HG03520 (cell line): ENCODE measurements around the gene GABARAP.
A peak's percentile ranks its signal among the peaks of the same experiment; 100 is the strongest.

Source experiments
- ATAC-seq: cut with Tn5 transposase; IDR thresholded peaks from one replicate; pipeline ENCODE4 v1.9.1; 2021; ENCODE audit warnings: mild to moderate bottlenecking, moderate library complexity; ENCODE audit not compliant: unreplicated experiment

GABARAP gene

GRCh38 chr17:7241090-7241733 is 1.0 kb downstream of the GABARAP start:
- ATAC-seq: no peak

- no peak for ATAC-seq
These were observed 1.9 kb downstream of the GABARAP start for GRCh38 chr17:7240375-7240774.

- peak; percentile 39 for ATAC-seq
These were observed 2.9 kb downstream of the GABARAP start, which contains the start of gene PHF23 for GRCh38 chr17:7239091-7240027. PHF23 (minus strand) TSS chr17:7239457; CDS start chr17:7239279, 178 bp downstream.

DNA sequence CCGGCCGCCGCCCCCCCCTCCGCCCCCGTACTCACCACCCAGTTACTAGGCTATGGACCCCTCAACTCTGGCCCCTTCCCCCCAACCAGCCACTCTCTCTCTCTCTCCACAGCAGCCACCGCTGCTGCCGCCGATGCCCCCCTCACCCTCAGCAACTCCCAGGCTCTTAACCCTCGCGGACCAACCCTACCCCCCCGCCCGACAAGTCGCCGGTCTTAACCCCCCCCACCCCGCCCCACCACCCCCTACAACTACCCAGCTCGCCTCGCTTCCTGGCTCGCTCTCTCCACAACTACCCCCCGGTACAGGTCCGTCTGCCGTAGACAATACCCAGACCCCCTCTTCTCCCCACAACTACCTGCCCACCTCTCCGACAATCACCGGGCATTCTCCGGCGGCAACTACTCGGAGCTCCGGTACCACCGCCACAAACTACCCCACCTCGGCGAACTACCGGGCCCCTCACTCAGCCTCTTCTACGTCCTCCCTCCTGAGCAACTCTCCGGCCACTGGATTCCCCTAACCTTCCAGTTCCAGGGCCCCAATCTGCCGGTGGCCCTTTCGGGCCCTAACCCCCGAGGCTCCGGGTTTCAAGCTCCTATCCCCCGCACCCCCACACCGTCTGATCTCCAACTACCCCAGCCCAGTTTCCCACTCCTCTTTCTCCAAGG is 3.7 kb downstream of the GABARAP start:
- ATAC-seq: no peak

DNA sequence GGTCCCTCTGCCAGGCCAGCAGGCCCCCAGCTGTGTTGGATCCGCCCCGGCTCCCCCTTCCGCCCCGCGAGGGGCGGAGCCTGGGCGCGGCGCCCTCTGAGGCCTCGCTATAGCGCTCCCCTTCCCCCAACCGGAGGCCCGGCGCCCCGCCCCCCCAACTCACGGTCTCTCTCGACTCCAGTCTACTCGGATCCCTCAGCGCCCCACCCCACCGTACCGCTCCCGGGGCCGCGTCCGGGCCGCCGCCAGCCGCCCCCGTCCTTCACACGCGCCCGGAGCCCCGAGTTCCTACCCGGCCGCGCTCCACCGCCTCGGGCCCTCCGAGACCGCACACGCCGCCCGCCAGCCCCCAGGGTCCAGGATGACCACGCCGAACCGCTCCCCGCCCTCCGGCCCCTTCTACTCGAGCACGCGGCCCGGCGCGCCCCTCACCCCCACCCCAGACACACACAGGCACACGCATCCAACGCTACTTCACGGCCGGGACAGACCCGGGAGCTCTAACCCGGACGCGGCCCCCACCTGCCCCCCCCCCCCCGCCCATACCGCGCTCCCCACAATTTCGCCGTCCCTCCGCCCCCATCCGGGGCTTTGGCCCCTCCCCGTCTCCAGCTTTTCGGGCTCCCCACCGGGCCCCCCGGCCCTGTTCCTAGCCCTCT is 4.4 kb downstream of the GABARAP start:
- no peak for ATAC-seq

DNA sequence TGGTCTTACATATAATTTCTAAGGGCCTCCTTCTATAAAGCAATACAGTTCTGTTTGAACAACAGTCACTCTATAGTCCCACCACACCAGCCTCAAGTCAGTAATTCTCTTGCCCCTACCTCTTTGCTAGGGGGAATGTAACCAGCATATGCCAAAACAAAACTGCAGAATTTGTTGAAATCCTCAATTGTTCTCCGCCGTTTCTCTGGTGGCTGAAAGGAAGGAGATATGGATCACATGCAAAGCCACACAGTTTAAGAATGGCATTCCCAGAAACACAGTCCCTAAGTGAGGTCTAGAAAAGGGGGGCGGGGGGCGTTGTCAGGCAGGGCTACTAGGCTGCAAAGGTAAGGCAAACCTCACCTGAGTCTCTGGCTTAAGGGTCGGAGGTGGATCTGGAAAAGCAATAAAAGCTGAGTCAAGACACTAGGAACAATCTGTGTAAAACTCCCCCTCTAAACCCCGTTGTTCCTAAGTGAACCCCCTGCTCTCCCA is 4.9 kb downstream of the GABARAP start:
- ATAC-seq: no peak

- no peak for ATAC-seq
These were observed 5.4 kb downstream of the GABARAP start for GRCh38 chr17:7236808-7237207.

GRCh38 chr17:7235693-7236665 is 6.3 kb downstream of the GABARAP start:
- ATAC-seq: no peak

DNA sequence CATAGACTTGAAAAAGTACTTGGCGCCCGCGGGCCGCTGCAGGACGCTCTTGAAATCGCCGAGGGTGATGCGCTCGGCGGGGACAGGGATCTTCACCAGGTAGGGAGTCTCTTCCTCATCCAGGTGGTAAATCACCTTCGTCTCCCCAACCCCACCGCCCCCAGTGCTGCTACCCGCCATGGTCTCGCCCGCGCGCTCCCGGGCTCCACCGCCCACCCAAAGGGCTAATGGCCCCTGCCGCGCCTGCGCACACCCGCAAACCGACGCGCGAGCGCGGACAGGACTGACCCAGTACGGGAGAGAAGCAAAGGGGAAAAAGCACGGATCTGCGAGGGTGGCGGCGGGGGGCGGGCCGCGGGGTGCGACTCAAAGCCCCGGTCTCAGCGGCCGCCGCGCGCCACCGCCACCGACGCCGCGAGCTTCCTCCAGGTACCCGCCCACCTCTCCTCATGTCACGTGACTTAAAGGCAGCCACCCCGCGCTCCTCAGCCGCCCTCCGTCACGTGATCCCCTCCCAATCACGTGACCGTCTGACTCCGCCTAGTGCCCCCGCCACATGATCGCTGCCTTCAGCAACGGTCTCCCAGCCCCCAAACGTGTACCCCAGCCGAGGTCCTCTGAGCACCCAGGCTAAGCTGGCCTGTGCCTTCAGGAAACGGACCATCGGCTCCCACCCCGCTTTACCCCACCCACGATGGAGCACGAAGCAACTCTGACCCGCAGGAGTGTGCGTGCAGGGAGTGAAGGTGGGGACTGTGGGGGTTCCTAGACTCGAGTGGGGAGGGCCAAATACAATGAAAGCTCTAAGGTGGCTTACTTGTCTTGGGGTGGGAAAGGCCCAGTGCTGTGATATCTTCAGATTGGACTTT is 7.9 kb downstream of the GABARAP start, which contains the start of gene DVL2:
Gene DVL2, minus strand, starts transcription at position 435 of the 869 bp plus-strand sequence. Its CDS starts 255 bp downstream, at position 180.
- ATAC-seq: peak; percentile 44

DNA sequence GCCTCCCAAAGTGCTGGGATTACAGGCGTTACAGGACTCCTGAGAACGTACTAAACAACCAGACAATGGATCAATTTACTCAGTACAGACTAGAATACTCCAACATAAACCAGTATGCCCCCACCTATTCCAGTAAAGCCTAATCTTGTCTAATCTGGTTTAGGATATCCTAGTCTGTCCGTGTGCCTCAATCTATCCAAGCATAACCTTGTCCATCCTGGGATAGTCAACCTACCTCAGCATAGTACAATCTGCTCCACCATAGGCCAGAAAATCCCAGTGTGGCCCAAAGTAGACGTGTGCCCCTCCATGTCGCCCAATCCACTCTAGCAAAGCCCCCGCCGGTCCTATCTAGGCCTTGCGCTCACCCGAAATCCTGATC is 8.6 kb downstream of the GABARAP start:
- ATAC-seq: no peak

DNA sequence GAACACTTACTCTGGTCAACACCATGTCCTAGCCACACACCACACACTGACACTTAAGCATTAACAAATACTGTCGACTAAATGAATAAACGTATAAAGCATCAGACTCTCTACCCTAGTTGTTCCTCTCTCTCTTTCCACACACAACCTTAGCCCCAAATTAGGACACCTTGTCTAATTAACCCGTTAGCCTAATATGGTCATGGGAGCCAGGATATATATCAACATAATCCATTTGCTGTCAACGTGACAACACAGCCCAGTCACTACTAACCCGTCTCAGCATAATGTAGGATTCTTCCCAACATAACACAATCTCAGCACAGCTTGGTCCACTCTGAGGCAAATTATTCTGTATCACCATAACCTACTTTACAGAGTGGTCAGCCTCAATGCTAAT is 10.1 kb downstream of the GABARAP start:
- ATAC-seq: no peak

- ATAC-seq: no peak
These were observed 12.7 kb downstream of the GABARAP start for GRCh38 chr17:7229504-7229903.

DNA sequence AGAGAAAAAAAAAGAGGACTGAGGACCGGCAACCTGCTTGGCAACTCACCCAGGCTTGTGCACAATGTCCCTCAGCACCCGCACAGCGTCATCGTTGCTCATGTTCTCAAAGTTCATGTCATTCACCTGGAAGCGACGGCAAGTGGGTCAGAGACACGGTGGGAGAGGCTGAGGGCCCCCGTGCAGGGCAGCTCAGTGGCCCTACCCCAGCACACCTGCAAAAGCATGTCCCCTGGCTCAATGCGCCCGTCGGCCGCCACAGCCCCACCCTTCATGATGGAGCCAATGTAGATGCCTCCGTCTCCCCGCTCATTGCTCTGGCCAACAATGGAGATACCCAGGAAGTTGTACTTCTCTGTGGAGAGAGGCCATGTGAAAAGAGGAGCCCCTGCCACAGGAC is 13.3 kb downstream of the GABARAP start:
- ATAC-seq: no peak

DNA sequence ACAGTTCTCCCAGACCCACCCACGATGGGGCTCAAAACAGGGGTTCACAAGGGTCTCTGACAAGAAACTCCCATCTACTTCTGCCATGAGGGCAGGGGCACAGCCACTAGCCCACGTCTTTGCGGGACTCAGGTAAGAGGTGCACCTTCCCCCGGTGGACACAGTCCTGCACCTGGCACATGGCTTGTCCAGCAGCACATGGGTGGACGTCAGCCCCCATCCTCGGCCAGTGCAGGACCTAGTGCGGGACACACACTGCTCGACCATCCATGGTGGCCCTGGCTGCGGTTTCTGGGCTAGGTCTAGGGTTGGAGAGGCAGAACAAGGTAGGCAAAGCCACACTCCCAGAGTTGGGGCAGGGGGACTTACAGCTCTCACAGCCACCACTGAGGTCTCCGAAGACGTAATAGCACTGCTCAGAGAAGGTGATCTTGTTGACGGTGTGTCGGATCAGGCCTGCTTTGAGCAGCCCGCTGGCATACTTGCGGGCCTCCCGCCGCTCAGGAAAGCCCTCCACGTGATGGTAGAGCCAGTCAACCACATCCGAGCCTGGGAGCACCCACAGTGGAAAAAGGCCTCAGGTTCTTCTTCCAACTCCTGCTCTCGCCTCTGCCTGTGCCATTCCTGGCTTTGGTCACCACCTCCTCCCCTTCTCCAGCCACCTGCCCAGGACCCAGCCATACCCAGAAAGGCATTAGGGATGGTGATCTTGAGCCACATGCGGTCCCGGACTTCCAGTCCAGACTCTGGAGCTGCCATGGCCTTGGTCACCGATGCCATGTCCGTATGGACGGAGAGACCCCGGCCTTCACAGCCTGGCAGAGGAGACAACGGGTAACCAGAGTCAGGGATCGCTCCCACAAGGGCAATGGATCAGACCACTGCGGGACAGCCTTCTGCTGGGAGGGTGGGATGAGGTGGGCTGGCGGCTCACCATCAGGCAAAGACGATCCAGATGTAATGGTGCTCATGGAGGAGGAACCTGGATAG is 15.2 kb downstream of the GABARAP start:
- no peak for ATAC-seq

- ATAC-seq: no peak
These were observed 16.4 kb downstream of the GABARAP start for GRCh38 chr17:7225711-7226331.

DNA sequence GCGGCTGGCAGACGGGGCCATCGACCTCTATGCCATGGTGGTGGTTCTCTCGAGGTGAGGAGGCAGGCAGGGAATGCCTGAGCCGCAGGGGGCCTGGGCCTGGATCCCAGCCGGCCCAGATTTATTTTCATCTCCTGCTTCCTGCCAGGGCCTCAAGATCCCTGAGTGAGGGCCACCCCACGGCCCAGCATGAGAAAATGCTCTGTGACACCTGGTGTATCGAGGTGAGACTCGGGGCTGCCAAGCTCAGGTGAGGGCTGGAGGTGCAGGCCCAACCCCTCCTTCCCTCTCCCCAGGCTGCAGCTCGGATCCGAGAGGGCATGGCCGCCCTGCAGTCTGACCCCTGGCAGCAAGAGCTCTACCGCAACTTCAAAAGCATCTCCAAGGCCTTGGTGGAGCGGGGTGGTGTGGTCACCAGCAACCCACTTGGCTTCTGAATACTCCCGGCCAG is 17.6 kb downstream of the GABARAP start:
- ATAC-seq: no peak

DNA sequence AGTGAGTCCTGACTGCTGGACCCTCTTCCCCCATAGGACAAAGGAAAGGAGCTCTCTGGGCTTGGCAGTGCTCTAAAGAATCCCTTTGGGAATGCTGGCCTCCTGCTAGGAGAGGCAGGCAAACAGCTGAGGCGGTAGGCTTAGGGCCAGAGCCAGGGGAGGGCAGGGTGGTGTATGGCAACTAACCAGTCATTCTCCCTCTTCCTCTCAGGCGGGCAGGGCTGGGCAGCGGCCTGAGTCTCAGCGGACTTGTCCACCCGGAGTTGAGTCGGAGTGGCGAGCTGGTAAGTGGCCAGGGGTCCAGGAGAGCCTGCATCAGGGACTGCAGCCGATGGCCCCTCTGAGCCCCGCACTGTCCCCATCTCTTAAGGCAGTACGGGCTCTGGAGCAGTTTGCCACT is 18.1 kb downstream of the GABARAP start:
- no peak for ATAC-seq
